NT2/D1 (cell line): ENCODE results near the gene SMTNL2.

Source experiments
- SUZ12 ChIP-seq: IDR thresholded peaks from 2 replicates; pipeline ENCODE4 v1.6.1; 2011; ENCODE audit not compliant: insufficient read length, insufficient read depth; ENCODE audit errors: extremely low read depth
- YY1 ChIP-seq: IDR thresholded peaks from 2 replicates; pipeline ENCODE4 v1.6.1; 2011; ENCODE audit not compliant: insufficient read length, insufficient read depth
- ZNF274 ChIP-seq: IDR thresholded peaks from 2 replicates; pipeline ENCODE4 v1.6.1; 2011; ENCODE audit warnings: mild to moderate bottlenecking, low read depth, low read length

DNA sequence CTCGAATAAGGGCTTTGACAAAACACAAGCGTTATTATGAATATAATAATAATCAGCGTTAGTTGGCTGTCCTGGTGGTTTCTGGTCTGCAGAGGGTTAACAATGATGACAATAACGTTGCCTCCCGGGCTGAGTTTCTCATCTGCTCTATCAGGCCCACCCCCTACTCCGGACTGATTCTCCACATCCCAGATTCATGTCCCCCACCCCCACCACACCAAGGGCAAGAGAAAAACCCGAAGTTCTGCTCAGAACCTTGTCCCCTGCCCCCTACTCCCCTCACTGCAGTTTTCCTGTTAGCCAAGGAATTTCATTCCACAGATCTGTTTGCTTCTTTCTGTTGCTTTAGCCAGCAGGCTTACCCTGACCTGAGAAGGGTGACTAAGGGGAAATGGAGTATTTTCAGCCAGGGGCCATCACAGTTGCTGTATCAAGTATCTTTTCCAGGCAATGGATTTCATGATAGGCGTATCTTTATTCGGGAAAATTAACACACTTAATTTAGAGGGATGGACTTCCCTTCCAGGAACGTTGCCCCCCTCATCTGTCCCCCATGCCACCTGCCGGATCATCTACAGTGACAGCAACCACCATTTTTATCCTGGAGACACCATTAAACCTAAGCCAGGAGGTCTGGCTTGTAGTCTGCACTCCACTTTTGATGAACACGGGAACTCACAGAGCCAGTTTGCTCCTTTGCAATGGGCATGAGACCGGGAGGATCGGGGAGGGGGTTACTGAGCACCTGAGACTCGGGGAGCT is 33.4 kb downstream of the SMTNL2 start:
- TF ChIP-seq ZNF274 (no peak), YY1 (no peak), SUZ12 (no peak)
